ENCODE data around the gene MKNK2.

GRCh38 chr19:2063824-2064223, 12.8 kb upstream of the MKNK2 start:
- TF ChIP-seq CTCF (IDR thresholded peaks at IDR 0.05; ENCODE audit: low read length): no peak
- no peak for TF ChIP-seq EZH2 (IDR thresholded peaks at IDR 0.05; ENCODE audit: borderline replicate concordance, low read length)

Data from OCI-LY1 (cell line).